Lower leg skin (tissue), 4 donors: ENCODE measurements around the gene POLA1. TPM values are rescaled to one million over a fixed set of nuclear protein-coding genes. Genes with fewer than 3 reads are reported as not detected.

ENCODE experiments used
- DNase-seq, 2 donors: peaks; one replicate each; pipeline ENCODE4 v3.0.0-alpha.2; 2019; ENCODE audit warnings: low spot score in 2 of 2
- H3K4me3 ChIP-seq: fragments of 200-600 bp; sonication (generic); 2 replicates; pipeline ENCODE4 v1.5.1; 2017; ENCODE audit warnings: mild to moderate bottlenecking, low read depth; ENCODE audit not compliant: poor library complexity, severe bottlenecking
- CTCF ChIP-seq, 3 donors: fragments of 450-650 bp; IDR thresholded peaks; one replicate each; pipeline ENCODE4 v1.5.1; 2016; ENCODE audit warnings: antibody characterized with exemption in 3 of 3, mild to moderate bottlenecking in 3 of 3, moderate library complexity in 2 of 3
- POLR2A ChIP-seq, 2 donors: fragments of 450-650 bp; IDR thresholded peaks; one replicate each; pipeline ENCODE4 v1.6.1; 2016 to 2017; ENCODE audit warnings: antibody characterized with exemption in 2 of 2, mild to moderate bottlenecking in 1 of 2, moderate library complexity in 1 of 2
- WGBS, 2 donors: methylation state at CpG; one replicate each; pipeline ENCODE4 v1.1.5; 2018; 5-methylcytosine and 5-hydroxymethylcytosine counted together
- intact Hi-C: fragments of 100-400 bp; cut with DNase I; formaldehyde crosslinking; loops from one replicate; pipeline ENCODE4 v1.15.0; 2023; ENCODE audit warnings: low total_unique reads
- total RNA-seq, 4 donors: library from RNA; depleted of rRNA; stranded (reverse); fragments of >200 nt; gene quantifications; one replicate each; pipeline ENCODE4 v1.1.0, GENCODE V29; 2016

Gene POLA1
- total RNA-seq, 4 donors from 2014 or later: 7.1 to 12.5 (median 8.1) TPM

DNA sequence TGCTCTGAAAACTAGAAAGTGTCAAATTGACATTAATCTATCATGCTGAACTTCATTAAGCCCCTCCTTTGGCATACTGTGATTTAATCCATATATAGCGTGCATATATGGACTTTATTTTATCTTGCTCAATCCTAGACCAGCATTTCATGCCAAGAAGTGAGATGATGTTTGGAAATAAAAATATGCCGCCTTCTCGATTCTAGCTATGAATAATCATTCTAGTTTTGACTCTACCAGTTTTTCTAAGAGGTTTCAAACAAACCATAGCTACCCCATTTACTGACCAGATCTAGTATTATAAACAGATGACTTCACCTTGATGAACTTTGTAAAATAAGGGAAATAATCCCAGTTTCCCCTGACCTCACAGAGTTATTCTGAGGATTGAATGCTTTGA lies 227.1 kb downstream of the POLA1 start:
- intact Hi-C loops: no loop called here
- no peak for DNase-seq
- H3K4me3 ChIP-seq: no peak overlapping the region
- 75 to 83% methylated on average over 3 of the region's 3 CpGs for WGBS, 2 donors
- TF ChIP-seq POLR2A (IDR thresholded peaks at IDR 0.05): no peak
- TF ChIP-seq CTCF (IDR thresholded peaks at IDR 0.05): no peak

GRCh38 chrX:24925430-24925829 lies 231.7 kb downstream of the POLA1 start:
- 59 to 63% methylated on average over 2 of the region's 2 CpGs for WGBS, 2 donors
- intact Hi-C loops: no loop called here
- no peak for DNase-seq
- H3K4me3 ChIP-seq: no peak overlapping the region
- TF ChIP-seq POLR2A (IDR thresholded peaks at IDR 0.05): no peak
- TF ChIP-seq CTCF (IDR thresholded peaks at IDR 0.05): no peak

- DNase-seq: no peak
- H3K4me3 ChIP-seq: no peak overlapping the region
- TF ChIP-seq POLR2A (IDR thresholded peaks at IDR 0.05) (no peak), CTCF (IDR thresholded peaks at IDR 0.05) (no peak)
- 78 to 90% methylated on average over 5 of the region's 5 CpGs for WGBS, 2 donors
- intact Hi-C loops: no loop called here
Observed at GRCh38 chrX:24927372-24927771, 233.7 kb downstream of the POLA1 start.

GRCh38 chrX:24928114-24928513 lies 234.4 kb downstream of the POLA1 start:
- intact Hi-C loops: no loop called here
- TF ChIP-seq POLR2A (IDR thresholded peaks at IDR 0.05) (no peak), CTCF (IDR thresholded peaks at IDR 0.05) (no peak)
- H3K4me3 ChIP-seq: no peak overlapping the region
- no peak for DNase-seq
- 76 to 96% methylated on average over 6 of the region's 6 CpGs for WGBS, 2 donors

- intact Hi-C loops: no loop called here
- no peak for DNase-seq
- no peak overlapping the region for H3K4me3 ChIP-seq
- no peak for TF ChIP-seq CTCF (IDR thresholded peaks at IDR 0.05)
- TF ChIP-seq POLR2A (IDR thresholded peaks at IDR 0.05): no peak
Observed at GRCh38 chrX:24934279-24934678, 240.6 kb downstream of the POLA1 start.

- WGBS, 2 donors: 64 to 77% methylated on average over 4 of the region's 4 CpGs
- TF ChIP-seq CTCF (IDR thresholded peaks at IDR 0.05) (no peak), POLR2A (IDR thresholded peaks at IDR 0.05) (no peak)
- no peak for DNase-seq
- intact Hi-C loops: no loop called here
- no peak overlapping the region for H3K4me3 ChIP-seq
Observed at GRCh38 chrX:24945009-24945408, 251.3 kb downstream of the POLA1 start.
